Measurements from ENCODE around the gene SCN2B.

The SCN2B gene

DNA sequence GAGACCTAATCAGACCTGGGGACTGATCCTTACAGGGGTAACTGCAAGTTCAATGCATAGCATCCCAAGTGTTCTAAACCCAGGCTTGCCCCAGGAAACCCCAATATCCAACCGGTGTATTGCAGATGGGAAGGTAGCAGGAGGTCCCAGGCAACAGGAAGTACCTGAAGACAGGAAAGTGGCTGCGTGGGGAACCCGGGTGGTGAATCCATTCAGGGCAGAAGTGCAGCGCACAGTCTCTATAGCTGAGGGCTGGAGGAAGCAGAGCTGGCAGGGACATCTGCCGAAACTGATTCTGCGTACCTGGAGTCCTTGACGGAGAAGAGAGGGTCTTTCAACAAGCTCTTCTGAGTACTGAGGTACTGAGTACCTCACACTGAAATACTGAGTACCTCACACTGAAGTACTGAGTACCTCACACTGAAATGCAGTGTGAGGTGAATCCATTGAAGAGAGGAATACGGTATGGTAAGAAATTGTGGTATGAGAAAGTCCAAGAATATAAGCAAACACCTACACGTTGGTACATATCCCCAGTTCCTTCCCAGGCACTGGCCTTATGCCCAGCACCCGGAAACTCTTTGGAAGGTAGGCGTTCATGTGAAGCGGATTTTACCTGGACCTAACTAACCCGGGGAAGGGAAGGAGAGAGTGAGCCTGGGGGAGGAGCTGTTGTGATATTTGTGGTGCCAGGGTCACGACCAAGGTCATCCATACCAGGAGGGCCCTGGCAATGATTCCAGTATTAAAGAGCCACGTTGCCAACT, 43.9 kb downstream of the SCN2B start:
- no peak for DNase-seq (ENCODE audit: low read depth)

DNA sequence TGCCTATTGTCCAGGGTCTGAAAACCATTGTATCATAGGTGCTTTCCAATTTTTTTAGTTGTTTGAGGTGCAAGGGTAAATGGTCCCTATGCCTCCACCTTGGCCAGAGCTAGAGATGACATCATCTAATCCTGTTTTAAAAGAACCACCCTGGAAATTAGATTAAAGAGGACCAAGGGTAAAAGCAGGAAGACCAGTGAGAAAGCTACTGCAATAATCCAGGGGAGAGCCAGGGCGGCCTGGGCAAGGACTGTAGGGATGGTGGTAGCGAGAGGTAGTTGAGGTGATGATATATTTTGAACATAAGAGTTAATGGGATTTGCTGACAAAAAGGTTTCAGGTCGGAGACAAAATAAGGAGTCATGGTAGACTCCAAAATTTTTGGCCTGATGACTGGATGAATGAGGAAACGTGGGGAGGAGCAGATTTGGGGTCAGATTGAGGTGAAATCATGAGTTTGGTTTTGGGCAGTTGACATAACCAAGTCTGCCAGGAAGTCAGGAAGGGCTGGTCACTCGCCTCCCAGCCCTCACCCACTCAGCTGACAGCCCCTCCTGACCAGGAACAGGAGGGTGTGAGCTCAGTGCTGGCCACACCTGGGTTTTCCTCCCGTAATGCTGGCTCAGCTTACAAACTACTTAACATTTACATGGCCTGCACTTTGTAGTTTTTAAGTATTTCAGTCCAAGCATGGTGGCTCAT, 46.8 kb downstream of the SCN2B start:
- no peak for DNase-seq (ENCODE audit: low read depth)

DNA sequence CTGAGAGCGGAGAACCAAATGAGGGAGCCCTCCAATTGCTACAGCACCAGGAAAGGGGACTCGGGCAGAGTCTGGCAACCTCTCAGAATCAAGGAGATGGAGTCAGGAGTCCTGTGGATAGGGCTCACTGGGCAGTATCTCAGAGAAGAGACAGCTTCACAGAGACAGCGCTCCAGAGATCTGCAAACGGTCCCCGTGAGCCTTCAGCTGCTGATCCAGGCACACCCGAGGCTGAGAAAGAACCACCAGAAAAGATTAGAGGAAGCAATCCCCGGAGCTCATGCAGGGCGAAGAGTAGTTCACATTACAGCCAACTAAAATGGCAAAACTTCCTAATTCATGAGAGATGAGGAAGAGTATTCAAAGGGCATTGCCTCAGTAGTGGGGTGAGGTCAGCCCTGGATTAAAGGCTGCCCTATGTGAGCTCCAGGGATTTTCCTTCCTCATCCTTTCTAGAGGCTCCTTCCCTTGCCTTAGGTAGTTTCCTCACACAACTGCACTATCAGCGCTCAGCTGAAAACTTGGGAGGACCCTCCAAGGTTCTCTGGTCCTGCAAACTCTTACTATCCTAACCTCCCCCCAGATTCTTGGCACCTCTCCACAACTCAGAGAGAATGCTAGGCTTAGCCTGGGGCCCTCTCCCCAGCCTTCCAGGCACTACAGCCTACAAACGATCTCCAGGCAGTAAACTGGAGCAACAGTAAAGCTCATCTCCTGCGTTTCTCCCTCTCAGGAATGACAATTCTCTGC, 47.5 kb downstream of the SCN2B start:
- no peak for DNase-seq (ENCODE audit: low read depth)

DNA sequence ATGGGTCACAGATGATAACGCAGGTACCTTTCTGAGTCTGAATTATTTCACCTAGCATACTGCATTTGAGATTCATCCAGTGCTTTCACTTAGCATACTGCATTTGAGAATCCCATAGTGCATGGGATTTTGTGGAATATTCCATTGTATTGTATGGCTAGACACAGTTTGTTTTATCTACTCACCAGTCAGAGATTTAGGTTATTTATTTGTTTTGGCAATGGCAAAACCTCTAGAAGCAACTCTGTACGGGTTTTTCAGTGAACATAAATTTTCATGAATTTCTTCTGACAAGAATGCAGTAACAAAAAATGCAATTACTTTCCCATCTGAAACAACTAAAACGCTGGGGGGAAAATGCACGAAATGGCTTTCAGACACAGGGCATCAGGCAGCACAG, 48.1 kb downstream of the SCN2B start:
- no peak for DNase-seq (ENCODE audit: low read depth)

DNA sequence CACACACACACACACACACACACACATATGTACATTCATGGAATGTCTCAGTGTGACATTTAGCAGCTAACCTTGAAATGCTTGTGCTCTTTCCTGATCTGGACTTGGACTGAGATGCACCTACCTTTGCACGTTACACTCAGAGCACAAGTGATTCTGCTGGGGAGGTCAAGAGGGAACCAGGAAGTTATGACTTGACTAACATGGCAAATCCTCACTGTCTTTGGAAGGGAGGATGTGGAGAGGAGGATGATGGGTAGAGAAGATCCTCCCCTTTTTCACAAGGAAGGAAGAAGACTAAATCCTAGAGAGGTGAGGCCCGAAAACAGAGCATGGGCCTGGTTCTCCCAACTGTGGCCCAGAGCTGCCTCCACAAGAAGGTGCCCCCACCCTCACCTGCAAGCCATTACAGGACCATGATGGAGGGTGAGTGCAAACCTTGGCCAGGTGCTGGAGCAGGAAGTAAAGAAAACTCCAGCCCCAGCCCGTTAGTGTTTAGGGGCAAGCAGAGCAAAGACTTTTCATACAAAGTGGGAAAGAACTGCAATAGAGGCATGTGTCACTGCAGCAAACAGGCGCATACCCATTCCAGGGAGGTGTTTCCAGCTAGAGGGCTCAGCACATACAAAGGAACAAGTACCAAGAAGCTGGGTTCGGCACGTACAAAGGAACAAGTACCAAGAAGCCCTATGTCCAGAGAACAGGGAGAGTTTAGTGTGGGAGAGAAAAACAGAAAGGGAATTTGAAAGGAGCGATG, 50.2 kb downstream of the SCN2B start:
- no peak for DNase-seq (ENCODE audit: low read depth)

DNA sequence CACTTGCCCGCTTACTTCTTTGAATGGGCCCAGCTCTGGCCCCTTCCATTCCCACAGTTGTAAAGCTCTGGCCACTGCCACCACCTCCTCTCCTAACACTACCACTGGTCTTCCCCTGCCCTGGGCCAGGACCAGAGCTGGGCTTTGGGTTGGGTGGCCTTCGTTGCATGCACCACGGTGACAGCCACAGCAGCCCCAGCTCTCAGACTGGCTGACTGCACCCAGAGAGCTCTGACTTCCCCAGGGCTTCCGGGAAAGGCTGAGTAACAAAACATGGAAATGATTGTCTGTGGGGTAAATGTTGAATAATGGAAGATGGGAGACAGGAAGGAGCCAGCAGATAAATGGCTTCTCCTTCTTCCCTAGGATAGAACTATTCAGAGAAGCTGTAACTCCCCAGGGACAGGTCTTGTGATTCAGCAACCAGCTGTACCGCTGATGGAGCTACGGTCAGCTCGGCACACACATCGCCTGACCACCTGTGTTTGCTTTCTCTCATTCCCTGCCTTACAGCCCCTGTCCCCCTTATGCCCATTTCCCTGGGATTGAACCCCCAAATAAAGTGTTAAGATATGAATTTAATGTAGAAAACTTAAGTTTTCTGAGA, 51.4 kb downstream of the SCN2B start:
- no peak for DNase-seq (ENCODE audit: low read depth)

DNA sequence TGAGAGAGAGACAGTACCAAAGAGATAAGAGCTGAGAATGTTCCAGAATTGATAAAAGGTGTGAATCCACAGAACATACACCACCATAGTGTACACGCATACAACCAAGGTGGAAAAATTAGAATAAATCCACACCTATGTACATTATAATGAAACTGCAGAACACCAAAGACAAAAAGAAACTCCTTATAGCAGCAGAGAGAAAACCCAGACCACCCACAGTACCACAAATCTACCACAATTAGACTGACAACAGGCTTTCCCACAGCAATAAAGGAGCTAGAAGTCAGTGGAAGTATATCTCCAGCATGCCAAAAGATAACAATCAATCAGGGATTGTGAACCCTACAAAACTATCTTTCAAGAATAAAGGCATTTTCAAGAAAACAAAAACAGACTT, 55.6 kb downstream of the SCN2B start:
- no peak for DNase-seq (ENCODE audit: low read depth)

DNA sequence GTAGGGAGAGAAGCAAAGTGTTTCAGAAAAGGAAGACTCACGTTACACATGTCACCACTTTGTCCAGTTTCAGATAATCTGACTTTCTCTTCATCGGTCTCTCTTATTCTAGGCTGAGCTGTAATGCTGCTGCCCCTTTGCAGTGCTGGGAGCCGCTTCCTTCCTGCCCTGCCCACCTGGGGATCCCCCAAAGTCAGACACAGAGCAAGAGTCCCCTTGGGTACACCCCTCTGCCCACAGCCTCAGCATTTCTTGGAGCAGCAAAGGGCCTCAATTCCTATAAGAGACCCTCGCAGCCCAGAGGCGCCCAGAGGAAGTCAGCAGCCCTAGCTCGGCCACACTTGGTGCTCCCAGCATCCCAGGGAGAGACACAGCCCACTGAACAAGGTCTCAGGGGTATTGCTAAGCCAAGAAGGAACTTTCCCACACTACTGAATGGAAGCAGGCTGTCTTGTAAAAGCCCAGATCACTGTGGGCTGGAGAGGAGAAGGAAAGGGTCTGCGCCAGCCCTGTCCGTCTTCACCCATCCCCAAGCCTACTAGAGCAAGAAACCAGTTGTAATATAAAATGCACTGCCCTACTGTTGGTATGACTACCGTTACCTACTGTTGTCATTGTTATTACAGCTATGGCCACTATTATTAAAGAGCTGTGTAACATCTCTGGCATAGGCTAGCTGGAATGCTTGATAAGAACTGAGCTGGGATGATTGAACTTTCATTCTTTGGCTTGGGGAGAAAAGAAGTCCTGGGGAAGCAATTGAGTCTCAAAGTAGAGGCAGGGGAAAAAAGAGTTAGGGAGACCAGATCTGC, 58.4 kb downstream of the SCN2B start:
- DNase-seq (ENCODE audit: low read depth): no peak

DNA sequence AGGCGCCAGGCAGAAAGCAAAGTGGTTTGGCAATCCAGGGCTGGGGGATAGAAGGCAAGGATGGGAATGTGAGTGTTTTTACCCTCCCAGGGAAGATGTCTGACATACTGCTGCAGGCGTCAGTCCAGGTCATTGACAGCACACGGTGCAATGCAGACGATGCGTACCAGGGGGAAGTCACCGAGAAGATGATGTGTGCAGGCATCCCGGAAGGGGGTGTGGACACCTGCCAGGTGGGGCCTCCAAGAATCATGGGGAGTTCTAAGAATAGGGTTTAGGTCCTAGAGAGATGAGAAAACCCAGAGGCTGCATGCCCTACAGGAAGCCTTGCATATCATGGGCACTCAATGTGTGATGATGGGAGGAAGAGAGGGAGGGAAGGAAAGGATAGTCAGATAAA, 61.4 kb downstream of the SCN2B start:
- no peak for DNase-seq (ENCODE audit: low read depth)

DNA sequence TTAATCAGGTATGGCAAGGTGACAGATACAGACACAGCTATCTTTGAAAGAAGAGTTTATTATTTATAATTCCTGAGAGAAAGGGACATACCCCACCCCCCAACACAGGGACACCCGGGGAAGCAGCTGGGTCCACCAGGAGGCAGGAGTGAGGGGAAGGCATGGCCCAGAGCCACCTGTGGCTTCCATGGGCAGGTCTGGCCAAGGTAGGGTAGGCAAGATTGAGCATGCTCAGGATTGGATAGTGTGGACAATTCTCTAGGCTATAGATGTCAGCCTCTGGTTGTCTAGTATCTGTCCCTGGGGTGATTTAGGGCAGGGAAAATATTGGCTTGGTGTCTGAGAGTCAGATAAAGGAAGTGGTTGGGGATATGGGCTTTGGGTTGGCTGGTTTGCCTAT, 62.2 kb downstream of the SCN2B start:
- DNase-seq (ENCODE audit: low read depth): no peak

DNA sequence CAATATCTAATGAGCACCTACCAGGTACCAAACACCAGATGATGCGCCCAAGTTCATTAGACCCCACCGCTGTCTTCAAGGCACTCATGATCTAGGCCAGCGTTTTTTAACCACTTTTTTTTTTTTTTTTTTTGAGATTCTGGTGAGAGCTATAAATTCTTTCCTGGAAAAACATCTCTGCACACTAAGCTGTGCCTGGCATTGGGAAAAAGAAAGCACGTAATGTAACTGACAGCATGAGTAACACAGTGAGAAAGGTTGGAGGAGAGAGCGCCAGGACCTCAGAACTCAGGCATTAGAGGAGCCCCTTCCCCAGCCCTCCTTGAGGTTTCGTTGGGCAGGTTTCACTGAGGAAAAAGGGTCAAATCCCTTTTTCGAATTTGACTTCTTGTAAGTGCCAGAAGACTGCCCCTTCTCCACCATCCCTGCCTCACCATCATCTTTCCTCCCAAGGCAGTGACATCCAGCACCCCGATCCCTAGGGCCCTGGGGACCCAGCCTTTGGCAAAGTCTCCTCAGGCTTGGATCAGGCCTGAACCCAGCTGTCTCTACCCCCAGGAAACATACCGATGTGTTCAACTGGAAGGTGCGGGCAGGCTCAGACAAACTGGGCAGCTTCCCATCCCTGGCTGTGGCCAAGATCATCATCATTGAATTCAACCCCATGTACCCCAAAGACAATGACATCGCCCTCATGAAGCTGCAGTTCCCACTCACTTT, 63.6 kb downstream of the SCN2B start:
- DNase-seq (ENCODE audit: low read depth): no peak

Data from activated T-helper 1 cell treated with Interleukin-2 at 50 U/mL for 16 hours (primary cell).